ENCODE measurements around the gene MGLL. TPM values are rescaled to one million over a fixed set of nuclear protein-coding genes. Genes with fewer than 3 reads are reported as not detected.

The MGLL gene
- total RNA-seq, 2 experiments from 2014 or later, result 0.28 to 0.38 TPM

GRCh38 chr3:127762787-127763105 is 59.6 kb downstream of the MGLL start:
- no peak overlapping the region for H3K27ac Mint-ChIP-seq

DNA sequence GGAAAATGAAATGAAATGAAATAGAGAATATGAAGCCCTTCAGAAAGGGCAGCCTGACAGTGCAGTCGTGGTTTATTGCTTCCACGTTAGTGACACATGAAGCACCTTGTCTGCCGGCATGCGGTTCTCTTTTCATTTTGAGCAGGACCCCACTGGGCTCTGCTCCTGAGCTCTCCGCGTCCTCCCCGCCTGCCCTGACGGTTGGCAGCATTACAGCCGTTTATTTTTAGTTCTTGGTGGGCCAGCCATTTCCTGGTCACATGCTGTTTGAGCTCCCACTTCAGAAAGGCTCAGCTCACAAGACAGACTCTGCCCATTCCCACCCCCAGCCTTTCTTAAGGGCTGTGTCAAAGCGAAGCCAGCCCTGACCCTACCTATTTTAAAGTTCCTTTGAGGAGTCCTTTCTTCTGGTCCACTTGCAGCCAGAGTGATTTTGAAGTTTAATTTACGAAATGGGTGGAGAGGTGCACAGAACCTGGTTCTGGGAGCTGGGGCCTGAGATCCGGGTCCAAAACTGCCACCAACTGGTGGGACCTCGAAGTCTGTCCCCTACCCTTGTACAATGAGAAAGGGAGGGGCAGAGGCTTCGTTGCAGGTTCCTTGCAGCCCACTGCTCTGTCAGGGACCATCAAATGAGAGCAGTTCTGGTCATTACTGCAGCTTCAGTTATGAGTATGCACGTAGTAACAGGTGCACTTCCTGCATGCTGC is 60.1 kb downstream of the MGLL start:
- H3K9me3 ChIP-seq (ENCODE audit: control insufficient read depth in 1 of 2, insufficient read depth in 1 of 2, low read length in 2 of 2), result no peaks in the 10 kb centered on the region
- Mint-ChIP-seq H3K9me3 (no peaks in the 10 kb centered on the region), H3K4me3 (no peak overlapping the region), H3K27me3 (peaks cover 15% of the 10 kb centered on the region), H3K36me3 (ENCODE audit: low read depth) (no peaks in the 10 kb centered on the region), H3K27ac (no peak overlapping the region), H3K4me1 (ENCODE audit: low read depth) (peaks cover 8% of the 10 kb centered on the region)
- no peak overlapping the region for H3K4me3 ChIP-seq (ENCODE audit: low read length)
- no peak for DNase-seq
- H3K27ac ChIP-seq (ENCODE audit: low read depth in 1 of 2, low read length in 2 of 2), result no peak overlapping the region
- H3K4me1 ChIP-seq (ENCODE audit: insufficient read depth, low read length), result no peaks in the 10 kb centered on the region
- intact Hi-C loops (cut with DNase I, micrococcal nuclease), result no loop called here
- ChIA-PET CTCF (no interaction called here), POLR2A (no interaction called here)
- no peaks in the 10 kb centered on the region for H3K36me3 ChIP-seq (ENCODE audit: insufficient read depth, low read length)
- no peak for TF ChIP-seq CTCF (IDR thresholded peaks at IDR 0.05)
- peaks cover 0 to 3% of the 10 kb centered on the region in 2 experiments for H3K27me3 ChIP-seq (ENCODE audit: control insufficient read depth in 1 of 2, insufficient read depth in 2 of 2, low read length in 2 of 2)
- no peak for ATAC-seq (ENCODE audit: poor library complexity)

More at GRCh38 chr3:127762787-127763105, 59.6 kb downstream of the MGLL start:
- H3K4me1 ChIP-seq (ENCODE audit: insufficient read depth, low read length), result no peaks in the 10 kb centered on the region
- intact Hi-C loops (cut with DNase I, micrococcal nuclease), result no loop called here
- H3K27me3 ChIP-seq (ENCODE audit: control insufficient read depth in 1 of 2, insufficient read depth in 2 of 2, low read length in 2 of 2), result peaks cover 0 to 3% of the 10 kb centered on the region in 2 experiments
- TF ChIP-seq CTCF (IDR thresholded peaks at IDR 0.05), result no peak
- H3K4me1 Mint-ChIP-seq (ENCODE audit: low read depth), result peaks cover 8% of the 10 kb centered on the region
- no peak overlapping the region for H3K4me3 Mint-ChIP-seq
- no peaks in the 10 kb centered on the region for H3K36me3 Mint-ChIP-seq (ENCODE audit: low read depth)
- peaks cover 15% of the 10 kb centered on the region for H3K27me3 Mint-ChIP-seq
- H3K36me3 ChIP-seq (ENCODE audit: insufficient read depth, low read length), result no peaks in the 10 kb centered on the region
- POLR2A ChIA-PET, result no interaction called here
- no peak for DNase-seq
- peaks cover under 1% of the 10 kb centered on the region for H3K9me3 Mint-ChIP-seq
- no peaks in the 10 kb centered on the region for H3K9me3 ChIP-seq (ENCODE audit: control insufficient read depth in 1 of 2, insufficient read depth in 1 of 2, low read length in 2 of 2)
- no peak overlapping the region for H3K27ac ChIP-seq (ENCODE audit: low read depth in 1 of 2, low read length in 2 of 2)
- H3K4me3 ChIP-seq (ENCODE audit: low read length), result no peak overlapping the region
- CTCF ChIA-PET, result no interaction called here
- ATAC-seq (ENCODE audit: poor library complexity), result no peak

- Mint-ChIP-seq H3K9me3 (no peaks in the 10 kb centered on the region), H3K27ac (no peak overlapping the region), H3K36me3 (ENCODE audit: low read depth) (no peaks in the 10 kb centered on the region), H3K4me1 (ENCODE audit: low read depth) (peaks cover 8% of the 10 kb centered on the region), H3K27me3 (peaks cover 14% of the 10 kb centered on the region), H3K4me3 (no peak overlapping the region)
- intact Hi-C loops (cut with DNase I, micrococcal nuclease), result no loop called here
- H3K9me3 ChIP-seq (ENCODE audit: control insufficient read depth in 1 of 2, insufficient read depth in 1 of 2, low read length in 2 of 2), result no peaks in the 10 kb centered on the region
- ChIA-PET CTCF (no interaction called here), POLR2A (no interaction called here)
- no peak for TF ChIP-seq CTCF (IDR thresholded peaks at IDR 0.05)
- H3K4me1 ChIP-seq (ENCODE audit: insufficient read depth, low read length), result no peaks in the 10 kb centered on the region
- peaks cover 0 to 3% of the 10 kb centered on the region in 2 experiments for H3K27me3 ChIP-seq (ENCODE audit: control insufficient read depth in 1 of 2, insufficient read depth in 2 of 2, low read length in 2 of 2)
- DNase-seq (peak in 2 of 14 experiments; percentile 25 to 32), ATAC-seq (ENCODE audit: poor library complexity) (no peak)
- no peak overlapping the region for H3K27ac ChIP-seq (ENCODE audit: low read depth in 1 of 2, low read length in 2 of 2)
- H3K36me3 ChIP-seq (ENCODE audit: insufficient read depth, low read length), result no peaks in the 10 kb centered on the region
- H3K4me3 ChIP-seq (ENCODE audit: low read length), result no peak overlapping the region
Measured at GRCh38 chr3:127761441-127761801, 60.9 kb downstream of the MGLL start.

All from CD4-positive, alpha-beta T cell (primary cell).